ENCODE data around the gene PARP6. TPM values are rescaled to one million over a fixed set of nuclear protein-coding genes. Genes with fewer than 3 reads are reported as not detected.

PARP6 gene
- total RNA-seq, 1 donor: 65.4 TPM

Other genes starting within 250 kb of the PARP6 start
- gene MYO9A, start 154.4 kb downstream of the PARP6 start, total RNA-seq: 25.3 TPM
- 0.21 TPM for gene SENP8, start 154.2 kb downstream of the PARP6 start, total RNA-seq
- gene GRAMD2A, start 74.8 kb downstream of the PARP6 start, total RNA-seq: not detected
- gene PKM, start 41.4 kb downstream of the PARP6 start, total RNA-seq: 470 TPM
- 0.84 TPM for gene CELF6, start 47.6 kb upstream of the PARP6 start, total RNA-seq
- gene HEXA, start 103.5 kb upstream of the PARP6 start, total RNA-seq: 70.2 TPM
- gene TMEM202, start 125.8 kb upstream of the PARP6 start, total RNA-seq: not detected
- 106 TPM for gene ARIH1, start 201.8 kb upstream of the PARP6 start, total RNA-seq

Measured in mononuclear cell (primary cell).